Ovary (tissue), 9 donors: Measurements from ENCODE around the gene CD300H. TPM values are rescaled to one million over a fixed set of nuclear protein-coding genes. Genes with fewer than 3 reads are reported as not detected.

Experiments
- DNase-seq, 5 donors: peaks; one replicate each; pipeline ENCODE4 v3.0.0-alpha.2; 2019 to 2020
- H3K27ac ChIP-seq, 2 donors: fragments of 200-600 bp; one replicate each; pipeline versions ENCODE4 v1.5.1 to v1.8.0; 2019 to 2022
- H3K27me3 ChIP-seq: fragments of 200-600 bp; one replicate; pipeline ENCODE4 v1.8.0; 2022
- H3K36me3 ChIP-seq: fragments of 200-600 bp; sonication (generic); one replicate; pipeline ENCODE4 v1.5.1; 2019
- H3K4me1 ChIP-seq: one replicate; pipeline ENCODE4 v1.8.1; 2013; ENCODE audit warnings: mild to moderate bottlenecking, moderate library complexity; ENCODE audit not compliant: insufficient read depth
- H3K4me3 ChIP-seq: fragments of 200-600 bp; sonication (generic); one replicate; pipeline ENCODE4 v1.5.1; 2017
- H3K9me3 ChIP-seq, 2 donors: fragments of 200-600 bp in 1 of 2; sonication (generic) in 1 of 2; one replicate each; pipeline versions ENCODE4 v1.5.1 to v1.8.1; 2013 to 2019; ENCODE audit warnings: mild to moderate bottlenecking in 1 of 2, moderate library complexity in 1 of 2
- EP300 ChIP-seq: sonication (generic); formaldehyde crosslinking; IDR thresholded peaks from one replicate; pipeline ENCODE4 v1.6.1; 2017; ENCODE audit warnings: antibody characterized with exemption
- POLR2A ChIP-seq: fragments of 450-650 bp; IDR thresholded peaks from one replicate; pipeline ENCODE4 v1.6.1; 2017; ENCODE audit warnings: antibody characterized with exemption, mild to moderate bottlenecking, moderate library complexity
- WGBS, 3 donors: extraction: QIAGEN DNeasy Blood & Tissue Kit in 1 of 3; methylation state at CpG; one replicate each; pipeline versions ENCODE4 v1.1.5 to v1.1.7; 2013 to 2017; 5-methylcytosine and 5-hydroxymethylcytosine counted together
- intact Hi-C, 4 donors: fragments of 100-400 bp; cut with DNase I; formaldehyde crosslinking; loops; one replicate each; pipeline versions ENCODE4 v1.11.0 to v1.15.1; 2022 to 2023
- polyA plus RNA-seq, 2 donors: library from polyadenylated mRNA; stranded (reverse); fragments of 200-250 nt in 1 of 2; fragments of 350-450 nt in 1 of 2; fragmentation: Illumina TruSeq in 1 of 2; extraction: RNeasy Lipid Tissue Mini Kit (QIAGEN cat#74804) in 1 of 2; gene quantifications; one replicate each; pipeline ENCODE4 v1.2.3, GENCODE V29; 2013 to 2014
- total RNA-seq, 7 donors: library from RNA; depleted of rRNA in 2 of 7; stranded (reverse); fragments of >200 nt in 2 of 7; fragmentation: NEBNext Ultra II Directional in 3 of 7; extraction: Animal tissue kit (Norgen Biotek cat#: 25700) in 3 of 7; gene quantifications; one replicate each; pipeline versions ENCODE4 v1.1.0 to v1.2.4, GENCODE V29; 2016 to 2023
- TF ChIP-seq, protein P1 (sequence below), 3 donors: fragments of 450-650 bp in 2 of 3; fragments of 200-600 bp in 1 of 3; IDR thresholded peaks; one replicate each; pipeline versions ENCODE4 v1.5.1 to v1.8.0; 2016 to 2022; ENCODE audit warnings: antibody characterized with exemption in 3 of 3, mild to moderate bottlenecking in 1 of 3
- donor health status: DM: no; HTN: no; CAD: no; lungs with moderate emphysema.
- donor health status: DM: no; HTN: no; CAD: no.
- donor health status: Bipolar disorder and iron deficiency.
- donor health status: DM: yes; HTN: yes; CAD: no.
- donor health status: DM: no; HTN: no; CAD: no.
- donor health status: DM: yes; HTN: yes; CAD: no.

CD300H gene
- total and polyA plus RNA-seq, 9 donors, result not detected

DNA sequence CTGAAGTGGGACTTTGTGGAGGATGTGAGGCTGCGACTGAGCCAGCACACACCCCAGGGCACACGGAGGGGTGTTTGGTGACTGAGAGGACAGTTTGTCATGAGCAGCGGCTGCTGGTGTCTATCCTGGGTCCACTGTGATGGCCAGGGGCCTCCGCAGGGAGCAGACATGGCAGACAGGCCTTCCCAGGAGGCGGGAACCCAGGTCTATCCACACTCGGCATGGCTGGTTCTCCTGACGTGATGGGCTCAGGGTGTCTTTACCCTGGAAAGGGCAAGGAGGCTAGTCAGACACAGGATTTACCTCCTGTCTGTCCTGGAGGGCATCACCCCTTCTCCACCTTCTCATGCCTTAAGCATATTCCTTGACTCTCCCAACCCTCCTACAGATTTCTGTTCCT lies 20.7 kb downstream of the CD300H start:
- no peak for DNase-seq
- Histone ChIP-seq H3K9me3 (no peaks in the 10 kb centered on the region), H3K27ac (no peak overlapping the region), H3K4me1 (no peaks in the 10 kb centered on the region), H3K4me3 (no peak overlapping the region), H3K27me3 (no peaks in the 10 kb centered on the region), H3K36me3 (no peaks in the 10 kb centered on the region)
- WGBS, 3 donors, result 86 to 90% (median 90%) methylated on average over 7 of the region's 7 CpGs
- TF ChIP-seq, protein P1, sequence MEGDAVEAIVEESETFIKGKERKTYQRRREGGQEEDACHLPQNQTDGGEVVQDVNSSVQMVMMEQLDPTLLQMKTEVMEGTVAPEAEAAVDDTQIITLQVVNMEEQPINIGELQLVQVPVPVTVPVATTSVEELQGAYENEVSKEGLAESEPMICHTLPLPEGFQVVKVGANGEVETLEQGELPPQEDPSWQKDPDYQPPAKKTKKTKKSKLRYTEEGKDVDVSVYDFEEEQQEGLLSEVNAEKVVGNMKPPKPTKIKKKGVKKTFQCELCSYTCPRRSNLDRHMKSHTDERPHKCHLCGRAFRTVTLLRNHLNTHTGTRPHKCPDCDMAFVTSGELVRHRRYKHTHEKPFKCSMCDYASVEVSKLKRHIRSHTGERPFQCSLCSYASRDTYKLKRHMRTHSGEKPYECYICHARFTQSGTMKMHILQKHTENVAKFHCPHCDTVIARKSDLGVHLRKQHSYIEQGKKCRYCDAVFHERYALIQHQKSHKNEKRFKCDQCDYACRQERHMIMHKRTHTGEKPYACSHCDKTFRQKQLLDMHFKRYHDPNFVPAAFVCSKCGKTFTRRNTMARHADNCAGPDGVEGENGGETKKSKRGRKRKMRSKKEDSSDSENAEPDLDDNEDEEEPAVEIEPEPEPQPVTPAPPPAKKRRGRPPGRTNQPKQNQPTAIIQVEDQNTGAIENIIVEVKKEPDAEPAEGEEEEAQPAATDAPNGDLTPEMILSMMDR (IDR thresholded peaks at IDR 0.05), result no peak
- no peak for TF ChIP-seq EP300
- TF ChIP-seq POLR2A, result no peak
- intact Hi-C loops, result no loop called here

DNA sequence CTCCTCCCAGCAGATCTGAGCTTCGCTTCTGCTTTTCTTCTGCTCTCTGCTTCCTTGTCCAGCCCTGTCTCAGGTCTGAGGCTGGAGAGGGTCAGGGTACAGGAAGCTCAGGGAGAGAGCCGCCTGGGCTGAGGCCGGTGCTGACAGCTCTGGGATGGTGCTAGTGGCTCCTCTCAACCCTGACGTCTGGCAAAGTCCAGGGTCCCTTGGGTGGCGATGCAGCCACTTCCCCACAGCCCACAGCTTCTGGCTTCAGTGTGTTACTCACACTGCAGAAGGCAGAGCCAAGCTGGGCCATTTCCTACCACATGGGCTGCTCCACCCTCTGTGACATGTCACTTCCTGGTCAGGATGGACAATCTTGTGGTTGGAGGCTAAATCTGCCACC lies 21.5 kb downstream of the CD300H start, which contains the start of gene CD300C:
Gene CD300C, minus strand, starts transcription at position 273 of the 388 bp plus-strand sequence. CDS start 333 bp downstream, outside the sequence.
- DNase-seq, result no peak
- 62 to 78% (median 74%) methylated on average over 5 of the region's 5 CpGs for WGBS, 3 donors
- no peak within 1 kb of the TSS for H3K27ac ChIP-seq
- intact Hi-C loops, result no loop called here
- no peaks in the 10 kb centered on the region for H3K9me3 ChIP-seq
- H3K4me1 ChIP-seq, result no peaks in the 10 kb centered on the region
- H3K4me3 ChIP-seq, result no peak within 1 kb of the TSS
- TF ChIP-seq POLR2A (no peak), EP300 (no peak)
- TF ChIP-seq, protein P1 (IDR thresholded peaks at IDR 0.05), result no peak
- no peaks in the 10 kb centered on the region for H3K27me3 ChIP-seq
- H3K36me3 ChIP-seq, result no peaks in the 10 kb centered on the region

DNA sequence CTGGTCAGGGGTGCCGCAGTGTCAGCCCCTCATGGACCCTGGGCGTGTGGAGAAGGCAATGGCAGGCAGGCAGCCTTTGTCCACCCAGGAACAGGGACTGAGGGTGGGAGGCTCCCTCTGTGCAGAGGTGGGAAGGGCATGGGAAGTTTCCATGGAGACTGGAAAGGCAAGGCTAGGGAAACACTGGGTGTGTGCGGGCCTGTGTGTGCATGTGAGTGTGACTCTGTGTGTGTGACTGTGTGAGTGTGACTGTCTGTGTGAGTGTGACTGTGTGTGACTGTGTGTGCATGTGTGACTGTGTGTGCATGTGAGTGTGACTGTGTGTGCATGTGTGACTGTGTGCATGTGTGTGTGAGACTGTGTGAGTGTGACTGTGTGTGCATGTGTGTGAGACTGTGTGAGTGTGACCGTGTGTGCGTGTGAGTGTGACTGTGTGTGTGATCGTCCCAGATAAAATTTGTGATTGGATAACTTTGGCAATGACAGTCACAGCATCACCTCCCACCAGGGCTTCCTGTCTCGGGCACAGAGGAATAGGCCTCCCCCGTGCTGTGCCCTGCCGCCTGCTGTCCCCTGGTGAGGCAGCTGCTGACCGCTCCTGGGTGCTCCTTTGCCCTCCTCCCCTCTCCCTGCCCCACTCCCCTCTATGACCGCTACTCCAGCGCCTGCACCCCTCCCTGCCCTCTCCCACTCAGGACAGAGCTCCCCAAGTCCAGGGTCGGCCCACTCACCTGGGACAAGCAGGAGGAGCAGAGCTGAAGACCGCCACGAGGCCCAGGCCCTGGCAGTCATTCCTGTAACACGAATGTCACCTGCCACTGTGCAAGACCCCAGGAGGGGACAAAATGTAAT lies 22.1 kb downstream of the CD300H start:
- intact Hi-C loops, result no loop called here
- Histone ChIP-seq H3K27me3 (no peaks in the 10 kb centered on the region), H3K4me1 (no peaks in the 10 kb centered on the region), H3K4me3 (no peak overlapping the region), H3K9me3 (no peaks in the 10 kb centered on the region), H3K36me3 (no peaks in the 10 kb centered on the region), H3K27ac (no peak overlapping the region)
- WGBS, 3 donors, result 65 to 73% (median 72%) methylated on average over 16 of the region's 16 CpGs
- TF ChIP-seq POLR2A (no peak), EP300 (no peak)
- TF ChIP-seq, protein P1 (IDR thresholded peaks at IDR 0.05), result no peak
- DNase-seq, result no peak

DNA sequence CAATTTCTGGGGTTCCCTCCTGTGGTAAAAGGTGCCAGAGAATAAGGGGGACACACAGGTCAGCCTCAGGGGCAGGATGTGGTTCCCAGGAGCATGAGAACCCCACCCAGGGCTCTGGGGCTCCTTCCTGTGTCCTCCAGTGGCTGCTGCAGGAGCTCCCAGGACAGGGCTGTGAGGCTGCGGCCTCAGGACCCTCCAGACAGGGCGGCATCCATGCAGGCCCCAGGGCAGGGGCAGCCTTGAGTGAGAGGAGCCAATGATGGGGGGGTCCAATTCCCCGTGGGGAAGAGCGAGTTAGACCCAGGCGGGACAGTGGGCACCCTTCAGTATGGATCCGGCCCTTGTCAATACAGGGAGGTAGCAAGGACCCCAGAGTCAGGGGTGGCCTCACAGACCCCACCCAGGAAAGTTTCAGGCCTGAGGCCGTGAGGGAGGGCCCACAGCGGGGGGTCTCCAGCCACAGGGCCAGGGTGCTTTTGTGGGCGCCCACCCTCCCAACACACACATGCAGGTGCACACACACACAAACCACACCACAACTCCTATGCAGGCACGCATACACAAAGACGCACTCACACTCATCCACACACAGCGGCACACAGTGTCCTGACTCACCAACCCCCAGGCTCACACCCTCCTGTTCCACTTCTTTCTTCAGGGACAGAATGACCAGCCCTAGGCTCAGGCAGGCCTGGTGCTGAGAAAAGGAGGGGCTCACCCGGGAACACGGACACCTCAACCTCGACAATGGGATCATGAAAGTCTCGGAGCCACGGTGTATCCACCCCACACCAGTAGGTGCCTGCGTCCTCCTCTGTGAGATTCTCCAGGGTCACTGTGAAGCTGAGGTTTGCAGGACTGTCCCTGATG lies 23.2 kb downstream of the CD300H start:
- DNase-seq, result no peak
- TF ChIP-seq, protein P1 (IDR thresholded peaks at IDR 0.05), result no peak
- TF ChIP-seq POLR2A (no peak), EP300 (no peak)

More for the DNA sequence above, 23.2 kb downstream of the CD300H start:
- Histone ChIP-seq H3K4me1 (no peaks in the 10 kb centered on the region), H3K4me3 (no peak overlapping the region), H3K27me3 (no peaks in the 10 kb centered on the region), H3K27ac (no peak overlapping the region), H3K9me3 (no peaks in the 10 kb centered on the region), H3K36me3 (no peaks in the 10 kb centered on the region)
- intact Hi-C loops, result no loop called here
- WGBS, 3 donors, result 80 to 83% (median 81%) methylated on average over 18 of the region's 18 CpGs
